ENCODE measurements around the gene SLC22A2. TPM values are rescaled to one million over a fixed set of nuclear protein-coding genes. Genes with fewer than 3 reads are reported as not detected.
"Not testable (repeated sequence)": the region's sequence is repeated elsewhere in the genome, so short reads cannot be mapped to it uniquely, and the experiment has no call there.

SLC22A2 gene
- total RNA-seq, 1 donor from 2014 or later: not detected

GRCh38 chr6:160252073-160252813 is 6.4 kb downstream of the SLC22A2 start:
- ATAC-seq (no peak), DNase-seq (ENCODE audit: low spot score) (no peak)

- ATAC-seq (no peak), DNase-seq (ENCODE audit: low spot score) (no peak)
Measured at GRCh38 chr6:160249671-160250070, 8.9 kb downstream of the SLC22A2 start.

- no peak for ATAC-seq
Measured at GRCh38 chr6:160248538-160248937, 10.1 kb downstream of the SLC22A2 start.

GRCh38 chr6:160247457-160247883 is 11.2 kb downstream of the SLC22A2 start:
- ATAC-seq (no peak), DNase-seq (ENCODE audit: low spot score) (no peak)

More at GRCh38 chr6:160248538-160248937, 10.1 kb downstream of the SLC22A2 start:
- no peak for DNase-seq (ENCODE audit: low spot score)

- DNase-seq (ENCODE audit: low spot score): no peak
- ATAC-seq: no peak
Measured at GRCh38 chr6:160240691-160241084, 17.9 kb downstream of the SLC22A2 start.

GRCh38 chr6:160239929-160240690 is 18.5 kb downstream of the SLC22A2 start:
- ATAC-seq (no peak), DNase-seq (ENCODE audit: low spot score) (no peak)

GRCh38 chr6:160238761-160239751 is 19.6 kb downstream of the SLC22A2 start:
- ATAC-seq (no peak), DNase-seq (ENCODE audit: low spot score) (no peak)

GRCh38 chr6:160238278-160238711 is 20.3 kb downstream of the SLC22A2 start:
- DNase-seq (ENCODE audit: low spot score) (no peak), ATAC-seq (no peak)

GRCh38 chr6:160237597-160238275 is 20.9 kb downstream of the SLC22A2 start:
- not testable (repeated sequence) for ATAC-seq; DNase-seq (ENCODE audit: low spot score)

GRCh38 chr6:160236235-160236872 is 22.3 kb downstream of the SLC22A2 start:
- not testable (repeated sequence) for ATAC-seq; DNase-seq (ENCODE audit: low spot score)

- ATAC-seq; DNase-seq (ENCODE audit: low spot score): not testable (repeated sequence)
Measured at GRCh38 chr6:160233950-160234640, 24.5 kb downstream of the SLC22A2 start.

- no peak for ATAC-seq
- no peak for DNase-seq (ENCODE audit: low spot score)
Measured at GRCh38 chr6:160227769-160228161, 30.9 kb downstream of the SLC22A2 start.

- no peak for ATAC-seq
- no peak for DNase-seq (ENCODE audit: low spot score)
Measured at GRCh38 chr6:160227038-160227768, 31.4 kb downstream of the SLC22A2 start.

- DNase-seq (ENCODE audit: low spot score): no peak
- no peak for ATAC-seq
Measured at GRCh38 chr6:160226118-160226591, 32.5 kb downstream of the SLC22A2 start.

- no peak for ATAC-seq
- DNase-seq (ENCODE audit: low spot score): no peak
Measured at GRCh38 chr6:160224639-160225237, 33.9 kb downstream of the SLC22A2 start.

GRCh38 chr6:160222491-160222890 is 36.1 kb downstream of the SLC22A2 start:
- ATAC-seq (no peak), DNase-seq (ENCODE audit: low spot score) (no peak)

GRCh38 chr6:160221918-160222317 is 36.7 kb downstream of the SLC22A2 start:
- DNase-seq (ENCODE audit: low spot score): no peak
- ATAC-seq: no peak

- DNase-seq (ENCODE audit: low spot score): no peak
- ATAC-seq: peak; percentile 82
Measured at GRCh38 chr6:160221423-160221822, 37.2 kb downstream of the SLC22A2 start.

Data from left lobe of liver (tissue), 2 donors.